NCI-H526 (cell line): ENCODE measurements around the gene MAN2A1.
"Not testable (repeated sequence)": the region's sequence is repeated elsewhere in the genome, so short reads cannot be mapped to it uniquely, and the experiment has no call there.

Experiments used
- DNase-seq, 2 experiments: peaks; one replicate each; lab custom pipeline; 2025; lab: John Stamatoyannopoulos, UW

MAN2A1 gene

DNA sequence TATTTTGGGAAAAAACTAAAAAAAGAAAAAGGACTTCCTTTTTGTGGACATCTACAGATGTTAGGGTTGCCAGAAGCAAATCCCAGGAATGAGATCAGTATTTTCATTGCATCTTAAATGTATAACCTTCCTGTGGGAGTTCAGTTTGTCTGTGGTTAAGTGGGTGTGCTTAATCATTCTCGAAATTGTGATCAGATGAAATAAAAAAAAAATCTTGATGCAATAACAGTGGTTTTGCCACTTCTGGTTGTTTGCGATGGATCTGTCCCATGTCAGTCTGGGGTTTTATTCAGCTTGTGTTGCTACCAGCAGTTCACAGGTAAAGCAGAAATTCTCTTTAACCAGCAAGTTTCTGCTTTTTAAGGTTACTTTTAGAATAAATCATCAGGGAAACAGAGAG, 179.0 kb downstream of the MAN2A1 start:
- DNase-seq = no peak

DNA sequence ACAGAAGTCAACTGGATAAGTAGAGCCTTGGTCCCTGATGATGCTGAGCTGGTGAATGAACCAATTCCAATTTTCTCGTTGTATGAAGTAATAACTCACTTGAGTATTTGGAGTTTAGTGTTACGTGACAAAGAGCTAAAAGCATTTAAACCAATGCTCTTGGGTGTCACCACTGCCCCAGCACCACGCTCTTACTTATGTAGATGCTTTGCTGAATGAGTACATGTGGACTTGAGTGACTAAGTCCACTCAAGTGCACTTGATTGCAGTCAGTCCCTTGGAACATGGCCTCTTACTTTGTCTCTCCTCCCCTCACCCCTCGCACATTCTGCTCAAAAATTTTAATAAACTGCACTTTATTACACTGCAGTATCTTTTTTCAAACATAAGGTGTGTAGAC, 184.0 kb downstream of the MAN2A1 start:
- DNase-seq = no peak

DNA sequence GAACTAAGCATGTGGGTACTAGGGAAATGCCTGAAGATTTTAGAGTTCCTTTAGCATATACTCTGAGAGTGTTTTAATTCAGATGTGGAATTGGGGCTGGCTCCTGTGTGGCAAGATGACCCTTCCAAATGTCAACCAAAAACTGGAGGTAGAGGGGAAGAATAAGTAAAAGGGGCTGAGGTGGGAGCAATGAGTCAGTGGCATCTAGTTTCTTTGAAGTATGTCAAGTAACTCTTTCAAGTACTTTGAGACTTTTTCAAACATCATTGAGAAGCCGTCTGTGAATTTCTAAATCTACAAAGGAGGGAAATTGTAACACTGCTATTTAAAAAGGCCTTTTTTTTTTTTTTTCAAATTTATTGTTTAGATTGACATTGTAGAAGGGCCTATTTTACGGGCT, 184.4 kb downstream of the MAN2A1 start:
- DNase-seq = no peak

DNA sequence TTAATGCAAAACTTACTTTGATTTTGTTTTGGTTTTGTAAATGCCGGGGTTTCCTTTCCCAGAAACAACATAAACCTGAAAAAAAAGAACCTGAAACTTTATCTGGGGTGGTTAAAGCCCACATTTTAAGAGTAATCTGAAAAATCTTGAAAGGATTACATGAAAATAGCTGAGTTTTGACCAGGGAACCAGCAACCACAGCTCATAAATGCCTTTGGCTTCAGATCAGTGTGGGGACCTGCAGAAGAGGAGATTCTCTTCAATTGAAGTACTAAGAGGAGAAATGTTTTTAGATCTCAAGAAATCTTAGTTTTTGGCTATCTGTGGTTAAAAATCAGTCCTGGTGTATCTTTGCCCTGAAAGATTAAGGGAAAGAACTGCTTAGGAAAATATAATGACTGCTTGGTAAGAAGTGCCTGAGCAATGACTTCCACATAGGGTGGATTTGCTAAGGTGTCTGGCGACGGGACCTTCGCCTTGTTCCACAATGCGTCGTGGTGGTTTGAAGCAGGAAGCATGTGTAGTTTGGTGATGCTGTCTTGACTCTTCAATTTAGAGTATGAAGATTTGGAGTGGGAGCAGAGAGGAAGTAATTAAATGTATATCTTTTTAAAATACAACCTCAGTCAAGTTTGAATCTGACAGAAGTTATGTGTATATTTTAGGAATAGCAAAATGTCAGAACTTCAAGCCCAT, 186.5 kb downstream of the MAN2A1 start:
- no peak for DNase-seq

DNA sequence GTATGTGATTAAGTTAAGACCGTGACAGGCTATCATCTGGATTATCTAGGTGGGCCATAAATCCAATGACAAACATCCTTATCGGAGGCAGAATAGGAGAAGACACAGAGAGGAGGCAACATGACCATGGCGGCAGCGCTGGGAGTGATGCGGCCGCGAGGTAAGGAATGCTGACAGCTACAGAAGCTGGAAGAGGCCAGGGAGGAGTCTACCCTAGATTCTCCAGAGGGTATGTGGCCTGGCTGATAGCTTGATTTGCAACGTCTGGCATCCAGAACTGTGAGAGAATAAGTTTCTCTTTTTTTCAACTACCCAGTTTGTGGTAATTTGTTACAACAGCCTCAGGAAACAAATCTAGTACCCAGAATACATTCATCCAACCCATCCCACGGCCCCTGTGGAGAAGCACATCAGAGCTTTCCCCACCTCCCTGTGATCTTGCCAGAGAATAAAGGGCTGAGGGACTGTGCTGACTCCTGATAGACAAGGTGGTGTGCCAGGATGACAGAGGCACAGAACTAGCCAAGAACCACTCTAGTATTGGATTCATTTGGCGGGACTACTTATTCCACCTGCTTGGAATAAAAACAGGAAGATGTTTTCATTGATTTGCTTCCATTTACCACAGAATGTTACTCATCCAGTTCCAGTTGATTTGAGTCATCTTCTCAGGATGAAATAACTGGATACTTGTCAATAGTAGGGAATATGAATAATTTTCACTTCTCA, 187.4 kb downstream of the MAN2A1 start:
- no peak for DNase-seq

DNA sequence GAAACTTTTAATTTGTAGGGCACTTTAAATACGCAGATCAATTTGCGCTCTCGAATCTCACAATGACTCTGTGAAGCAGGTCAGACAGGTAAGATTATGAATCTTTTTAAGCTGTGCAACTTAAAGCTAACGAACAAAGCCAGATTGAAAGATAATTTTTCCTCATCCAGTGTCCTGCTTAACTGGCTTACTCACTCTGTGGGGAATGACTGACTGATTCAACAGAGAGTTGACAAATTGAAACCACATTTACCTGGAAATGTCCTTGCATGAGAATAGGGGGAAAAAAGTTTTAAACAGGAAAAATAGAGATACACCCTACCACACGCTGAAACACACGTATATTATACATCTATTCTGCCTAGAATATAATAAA, 187.9 kb downstream of the MAN2A1 start:
- no peak for DNase-seq

DNA sequence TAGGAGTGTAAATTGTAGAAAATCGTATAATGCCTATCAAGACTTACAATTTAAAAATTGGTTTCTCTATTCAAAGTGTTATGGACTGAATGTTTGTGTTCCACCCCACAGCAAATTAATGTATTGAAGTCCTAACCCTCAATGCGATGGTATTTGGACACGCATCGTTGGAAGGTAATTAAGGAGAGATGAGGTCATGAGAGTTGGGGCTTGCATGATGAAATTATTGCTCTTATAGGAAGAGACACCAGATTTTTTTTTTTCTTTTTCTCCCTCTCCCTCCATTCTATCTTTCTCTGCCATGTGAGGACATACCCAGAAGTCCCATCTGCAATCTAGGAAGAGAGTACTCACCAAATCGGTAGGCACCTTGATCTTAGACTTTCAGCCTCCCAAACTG, 189.2 kb downstream of the MAN2A1 start:
- DNase-seq = no peak

DNA sequence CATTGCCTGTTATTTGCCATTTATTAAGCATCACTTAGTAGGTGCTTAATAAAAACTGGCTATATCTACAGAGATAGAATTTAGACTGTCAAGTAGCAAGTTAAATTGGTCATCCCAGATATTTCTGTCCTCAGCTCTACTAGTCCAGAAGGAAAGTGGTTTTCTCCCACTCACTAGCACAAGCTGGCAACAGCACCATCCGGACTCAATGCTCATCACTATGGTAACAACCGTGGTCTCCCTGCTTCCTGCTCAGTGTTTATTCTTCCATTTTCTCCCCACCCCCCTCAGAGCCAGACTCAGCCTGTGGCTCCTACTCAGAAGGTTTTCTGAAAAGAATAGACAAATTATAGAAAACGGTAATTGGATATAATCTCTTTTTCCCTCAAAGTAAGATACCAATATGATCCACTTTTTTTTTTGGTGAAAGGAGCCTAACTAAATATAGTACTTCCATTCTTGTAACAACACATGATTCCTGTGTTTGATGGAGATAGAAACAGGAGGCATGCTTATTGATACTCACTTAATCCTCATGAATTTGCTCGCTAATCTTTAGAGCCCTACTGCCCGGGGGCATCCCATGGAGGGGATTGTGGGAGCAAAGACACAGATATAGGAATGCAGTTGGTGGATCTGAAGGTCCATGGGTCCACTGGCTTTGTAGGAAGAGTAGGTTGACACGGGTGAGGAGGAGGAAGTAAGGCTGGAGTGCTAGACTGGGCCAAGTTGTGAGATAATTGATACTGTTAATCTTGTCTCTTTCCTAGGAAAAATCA, 191.4 kb downstream of the MAN2A1 start:
- no peak for DNase-seq

DNA sequence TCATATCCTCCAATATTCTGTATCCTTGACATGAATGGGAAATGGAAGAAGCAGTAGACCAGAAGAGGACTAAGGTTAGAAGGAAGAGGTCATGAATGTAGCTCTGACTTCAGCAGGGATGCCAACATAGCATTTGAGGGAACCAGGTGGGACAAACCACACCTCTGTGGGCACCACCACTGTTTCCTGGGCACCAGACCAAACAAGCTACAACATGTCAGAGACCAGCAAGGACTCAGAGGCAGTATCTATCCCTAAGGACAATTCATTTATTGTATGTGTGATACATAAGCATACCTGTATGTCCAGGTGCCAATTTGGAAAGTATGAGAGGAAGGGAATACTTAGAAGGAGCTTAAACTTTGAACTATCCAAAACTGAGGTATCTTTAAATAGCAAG, 192.8 kb downstream of the MAN2A1 start:
- no peak for DNase-seq

DNA sequence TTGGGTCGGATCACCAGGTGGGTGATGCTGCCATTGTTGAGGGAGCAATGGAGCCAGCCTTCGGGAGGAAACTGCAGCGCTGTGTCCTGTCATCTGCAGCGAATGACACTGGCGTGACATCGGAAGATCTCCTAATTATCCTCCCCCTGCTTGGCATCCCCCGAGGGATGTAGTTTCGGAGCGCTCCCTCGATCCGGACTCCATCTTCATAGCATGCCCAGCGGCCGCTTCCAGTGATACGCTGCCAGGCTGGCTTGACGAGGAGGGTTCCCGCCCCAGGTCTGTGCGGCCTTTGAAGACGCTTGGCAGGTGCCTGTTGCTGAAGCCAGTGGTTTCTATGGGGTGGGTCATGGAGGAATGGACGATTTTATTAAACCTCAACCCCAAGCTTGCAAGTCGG, 194.9 kb downstream of the MAN2A1 start:
- no peak for DNase-seq

DNA sequence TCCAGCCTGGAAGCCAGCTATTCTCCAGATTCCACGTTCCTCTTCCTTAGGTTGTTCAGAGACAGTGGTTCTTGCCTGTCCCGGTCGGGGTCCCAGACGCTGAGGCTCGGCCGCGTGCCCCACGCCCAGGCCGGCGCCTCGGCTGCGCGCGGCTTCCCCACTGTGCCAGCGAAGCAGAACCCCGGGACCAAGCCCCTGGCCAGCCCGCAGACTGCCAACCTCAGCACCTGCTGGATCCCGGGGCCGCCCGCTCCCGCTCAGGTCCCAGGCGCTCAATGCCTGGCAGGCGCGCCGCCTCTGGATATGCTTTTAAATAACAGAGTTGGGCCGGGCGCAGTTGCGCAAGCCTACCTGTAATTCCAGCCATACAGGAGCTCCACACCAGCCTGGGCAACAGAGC, 195.5 kb downstream of the MAN2A1 start:
- DNase-seq = no peak

DNA sequence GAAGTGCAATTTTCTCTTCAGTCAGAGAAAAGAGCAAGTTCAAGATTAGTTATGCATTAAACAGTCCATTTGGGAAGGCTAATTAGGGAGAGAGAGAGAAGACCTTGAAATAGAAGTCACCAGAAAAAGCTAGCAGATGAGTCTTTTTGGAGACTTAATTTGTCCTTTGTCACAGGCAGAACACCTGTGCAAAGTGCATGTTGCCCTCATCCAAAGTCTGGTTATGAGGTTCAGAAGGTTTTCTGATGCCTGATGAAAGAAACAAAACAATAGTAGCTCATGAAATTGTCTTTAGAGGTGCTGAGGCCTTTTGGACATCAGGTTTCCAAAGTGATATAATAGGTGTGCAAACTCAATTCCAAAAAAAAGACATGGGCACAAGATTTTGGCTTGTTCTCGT, 199.3 kb downstream of the MAN2A1 start:
- DNase-seq = no peak

DNA sequence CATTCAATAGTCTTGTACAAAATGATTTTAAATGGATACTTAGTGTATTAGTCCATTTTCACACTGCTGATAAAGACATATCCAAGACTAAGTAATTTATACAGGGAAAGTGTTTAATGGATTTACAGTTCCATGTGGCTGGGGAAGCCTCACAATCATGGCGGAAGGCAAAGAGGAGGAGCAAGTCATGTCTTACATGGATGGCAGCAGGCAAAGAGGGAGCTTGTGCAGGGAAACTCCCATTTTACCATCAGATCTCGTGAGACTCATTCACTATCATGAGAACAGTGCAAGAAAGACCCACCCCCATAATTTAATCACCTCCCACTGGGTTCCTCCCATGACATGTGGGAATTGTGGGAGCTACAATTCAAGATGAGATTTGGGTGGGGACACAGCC, 203.5 kb downstream of the MAN2A1 start:
- DNase-seq = not testable (repeated sequence)

DNA sequence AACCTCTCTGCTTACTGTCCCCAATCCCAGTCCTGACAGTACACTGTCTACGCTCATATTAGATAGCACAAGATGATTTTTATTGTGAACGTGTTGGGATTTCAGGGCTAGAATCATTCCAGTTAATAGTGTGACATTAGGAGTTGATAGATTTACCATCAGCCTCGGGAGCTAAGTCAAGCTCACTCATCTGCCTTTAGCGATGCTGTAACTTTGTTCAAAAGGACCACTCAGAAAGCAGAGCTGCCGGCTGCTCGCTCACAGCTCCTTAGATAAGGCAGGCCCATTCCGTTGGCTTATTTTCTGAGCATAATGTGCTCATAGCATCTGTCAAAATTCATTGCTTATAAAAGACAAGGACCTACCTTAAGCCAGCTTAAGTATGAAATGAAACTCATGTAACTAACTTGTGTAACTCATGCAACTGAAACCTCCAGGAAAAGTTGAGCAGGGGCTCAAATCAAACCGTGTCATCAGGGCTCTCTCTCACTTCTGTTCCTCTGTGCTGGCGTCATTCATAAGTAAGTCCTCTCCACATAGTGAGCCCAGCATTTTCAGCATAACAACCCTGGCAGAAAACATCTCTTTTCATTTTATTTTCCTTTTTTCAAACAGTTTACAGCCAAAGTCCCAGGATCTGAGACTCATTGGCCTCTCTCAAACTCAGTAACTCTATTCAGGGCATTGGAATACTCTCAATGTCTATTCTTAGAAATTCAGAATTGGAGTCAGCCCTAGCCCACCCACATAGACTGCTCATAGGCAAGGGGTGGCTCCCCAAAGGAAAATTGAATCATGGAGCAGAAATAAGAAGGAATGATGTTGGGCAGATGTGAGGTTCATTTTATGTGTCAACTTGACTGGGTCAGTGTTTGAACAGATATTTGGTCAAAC, 208.8 kb downstream of the MAN2A1 start:
- no peak for DNase-seq

DNA sequence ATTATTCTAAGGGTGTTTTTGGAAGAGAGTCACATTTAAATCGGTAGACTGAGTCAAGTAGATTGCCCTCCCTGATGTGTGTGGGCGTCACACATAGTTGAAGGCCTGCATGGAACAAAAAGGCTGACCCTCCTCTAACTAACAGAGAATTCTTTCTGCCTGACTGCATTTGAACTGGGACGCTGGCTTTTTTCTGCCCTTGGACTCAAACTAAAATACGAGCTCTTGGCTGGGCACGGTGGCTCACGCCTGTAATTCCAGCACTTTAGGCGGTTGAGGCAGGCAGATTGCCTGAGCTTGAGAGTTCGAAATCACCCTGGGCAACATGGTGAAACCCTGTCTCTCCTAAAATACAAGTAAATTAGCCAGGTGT, 209.4 kb downstream of the MAN2A1 start:
- DNase-seq = no peak

DNA sequence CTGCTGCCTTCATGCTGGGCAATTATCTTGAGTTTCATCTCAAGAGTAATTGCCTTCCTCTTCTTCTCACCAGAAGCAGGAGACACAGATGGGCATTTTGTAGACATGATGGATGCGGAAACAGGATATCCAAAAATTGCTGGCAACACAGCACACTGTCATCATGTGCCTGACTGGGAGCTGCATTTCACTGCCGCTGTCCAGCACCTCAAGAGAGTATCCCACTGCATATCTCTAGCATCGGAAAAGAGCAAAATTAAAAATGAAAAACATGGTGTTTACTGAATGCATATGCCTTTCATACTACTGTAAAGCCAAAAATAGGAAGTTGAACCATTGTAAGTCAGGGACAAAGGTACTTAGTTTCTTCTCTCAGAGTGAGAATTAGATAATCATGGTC, 210.7 kb downstream of the MAN2A1 start:
- DNase-seq = no peak

DNA sequence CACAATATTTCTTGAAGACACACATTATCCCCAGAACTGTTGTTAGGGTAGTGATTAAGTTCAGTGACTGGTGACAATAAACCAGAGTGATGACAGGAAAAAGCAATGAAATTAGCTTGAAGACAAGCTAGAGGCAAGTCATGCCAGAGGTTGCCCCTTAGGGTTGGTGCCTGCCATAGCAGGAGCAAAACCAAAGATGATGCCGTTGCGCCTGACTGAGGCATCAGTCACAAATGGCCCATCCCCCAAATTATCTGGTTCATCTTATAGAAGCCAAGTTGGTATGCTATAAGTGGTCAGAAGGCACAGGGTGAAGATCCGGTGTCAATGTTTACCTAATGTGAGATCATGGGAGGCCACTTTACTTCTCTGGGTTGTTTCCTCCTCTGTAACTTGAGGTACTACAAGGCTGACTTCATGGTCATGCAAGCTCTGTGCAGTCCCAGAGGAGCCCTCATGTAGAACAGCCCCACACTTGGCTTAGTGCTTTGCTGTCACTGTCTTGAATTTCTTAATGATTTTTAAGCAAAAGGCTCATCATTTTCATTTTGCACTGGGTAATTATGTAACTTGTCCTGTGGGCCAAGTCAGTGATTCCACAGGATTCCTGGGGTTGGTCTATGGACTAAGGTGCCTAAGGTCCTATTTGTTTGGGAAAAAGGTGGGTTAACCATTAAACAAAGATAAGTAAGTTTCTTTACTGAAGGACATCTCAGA, 211.3 kb downstream of the MAN2A1 start:
- DNase-seq = no peak

DNA sequence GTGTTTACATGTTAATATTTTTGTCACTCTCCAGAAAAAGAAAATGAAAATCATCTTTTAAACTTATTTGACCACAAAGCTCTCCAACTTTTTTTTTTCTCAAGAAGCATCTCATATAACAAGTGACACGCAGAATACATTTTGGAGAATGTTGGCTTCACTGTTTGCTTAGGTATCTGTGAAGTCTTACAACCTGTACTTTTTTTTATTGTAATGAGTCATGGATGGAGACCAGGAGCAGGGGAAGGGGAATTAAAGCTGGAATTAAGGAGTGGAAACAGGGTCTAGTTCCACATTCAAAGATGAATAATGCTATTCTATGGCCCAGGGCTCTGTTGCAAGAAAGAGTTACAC, 211.9 kb downstream of the MAN2A1 start:
- DNase-seq = no peak

DNA sequence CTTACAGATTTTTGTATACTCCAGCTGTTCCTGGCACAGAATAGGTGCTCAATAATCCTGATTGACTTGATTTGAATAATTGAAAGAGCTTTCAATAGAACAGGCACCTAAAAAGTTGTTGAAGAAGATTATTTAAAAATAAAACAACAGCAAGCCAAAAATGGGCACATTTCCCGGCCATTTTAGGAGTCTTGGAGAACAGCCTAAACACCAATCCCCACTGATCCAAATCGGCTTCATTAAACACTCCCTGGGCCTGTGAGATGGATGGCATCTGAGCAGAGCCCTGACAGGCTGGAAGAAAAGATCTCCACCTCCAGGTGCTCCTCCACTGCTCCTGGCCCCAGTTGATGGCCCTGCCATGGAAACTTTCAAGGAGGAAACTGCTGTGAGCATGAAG, 213.3 kb downstream of the MAN2A1 start:
- DNase-seq = no peak

DNA sequence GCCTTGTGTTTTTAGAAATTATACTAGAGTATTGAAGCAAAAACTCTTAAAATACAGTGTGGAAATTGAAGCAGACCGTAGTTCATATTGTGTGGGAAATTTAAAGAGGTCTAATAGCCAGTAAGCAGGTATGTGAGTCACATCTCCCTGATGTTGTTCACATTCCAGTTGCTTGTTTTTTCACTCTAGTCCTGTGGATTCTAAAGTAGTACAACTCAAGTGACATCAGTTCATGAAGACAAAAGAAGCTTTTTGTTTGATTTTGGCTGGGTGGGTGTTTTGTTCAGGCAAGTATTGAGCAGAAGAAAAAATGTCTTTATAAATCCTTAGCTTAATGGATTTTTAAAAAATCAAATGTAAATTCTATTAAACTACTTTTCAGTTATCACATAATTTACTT, 216.2 kb downstream of the MAN2A1 start:
- no peak for DNase-seq

DNA sequence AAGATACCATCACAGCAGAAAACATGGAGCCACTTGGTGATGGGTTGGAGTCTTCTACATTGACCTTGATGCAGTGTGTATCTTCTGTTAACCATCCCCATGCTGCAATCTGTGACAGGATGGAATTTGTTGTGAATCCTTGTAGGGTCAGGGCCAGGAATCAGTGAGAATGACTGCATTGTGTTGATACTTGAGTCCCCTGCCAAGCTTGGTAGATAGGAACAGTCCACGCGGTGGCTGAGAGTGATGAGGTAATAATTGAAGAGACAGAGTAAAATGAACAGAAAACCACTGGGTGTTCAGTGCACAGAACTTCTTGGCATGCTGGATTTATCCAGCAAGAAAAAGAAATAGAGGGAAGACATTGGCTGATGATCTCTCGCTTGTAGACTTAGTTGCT, 217.5 kb downstream of the MAN2A1 start:
- DNase-seq = no peak

DNA sequence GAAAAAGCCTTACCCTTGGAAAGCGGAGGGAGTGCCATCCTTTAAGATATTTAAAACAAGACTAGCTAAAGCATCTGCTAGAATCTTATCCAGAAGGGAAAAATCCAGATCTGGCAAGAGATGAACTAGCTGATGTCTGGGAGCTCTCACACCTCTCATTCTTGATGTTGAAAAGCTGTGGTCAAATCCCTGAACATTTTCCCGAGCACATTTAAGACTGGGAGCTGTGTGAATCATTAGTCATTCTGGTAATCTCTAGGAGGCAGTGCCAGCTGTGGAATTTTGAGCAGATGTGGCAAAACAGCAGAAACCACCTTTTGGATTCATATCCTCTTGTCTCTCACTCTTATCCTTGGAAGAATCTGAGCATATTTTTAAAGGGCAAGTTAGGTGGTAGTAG, 218.0 kb downstream of the MAN2A1 start:
- DNase-seq = no peak
